Measurements from ENCODE around the gene HIPK3. TPM values are rescaled to one million over a fixed set of nuclear protein-coding genes. Genes with fewer than 3 reads are reported as not detected.
A peak's percentile ranks its signal among the peaks of the same experiment; 100 is the strongest.

HIPK3 gene
- total RNA-seq, 1 donor from 2014 or later = 138 TPM

DNA sequence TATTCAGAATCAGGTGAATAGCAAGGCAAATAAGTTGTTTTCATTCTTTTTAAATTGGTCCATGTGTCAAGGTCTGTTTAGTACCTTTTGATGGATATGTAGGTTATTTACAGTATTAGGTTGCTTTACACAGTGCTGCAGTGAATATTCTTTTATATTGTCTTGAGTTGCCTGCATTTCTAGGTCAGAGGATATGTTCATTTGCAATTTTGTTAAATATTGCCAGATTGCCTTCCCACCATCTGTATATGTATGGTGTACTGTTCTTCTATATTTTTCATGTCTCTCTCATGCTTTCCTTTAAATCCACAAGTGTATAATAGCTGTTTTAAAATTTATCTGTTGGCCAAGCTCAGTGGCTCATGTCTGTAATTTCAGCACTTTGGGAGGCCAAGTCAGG lies 24.6 kb downstream of the HIPK3 start:
- H3K27me3 ChIP-seq (ENCODE audit: low read depth) = no peaks in the 10 kb centered on the region
- TF ChIP-seq, protein P1, sequence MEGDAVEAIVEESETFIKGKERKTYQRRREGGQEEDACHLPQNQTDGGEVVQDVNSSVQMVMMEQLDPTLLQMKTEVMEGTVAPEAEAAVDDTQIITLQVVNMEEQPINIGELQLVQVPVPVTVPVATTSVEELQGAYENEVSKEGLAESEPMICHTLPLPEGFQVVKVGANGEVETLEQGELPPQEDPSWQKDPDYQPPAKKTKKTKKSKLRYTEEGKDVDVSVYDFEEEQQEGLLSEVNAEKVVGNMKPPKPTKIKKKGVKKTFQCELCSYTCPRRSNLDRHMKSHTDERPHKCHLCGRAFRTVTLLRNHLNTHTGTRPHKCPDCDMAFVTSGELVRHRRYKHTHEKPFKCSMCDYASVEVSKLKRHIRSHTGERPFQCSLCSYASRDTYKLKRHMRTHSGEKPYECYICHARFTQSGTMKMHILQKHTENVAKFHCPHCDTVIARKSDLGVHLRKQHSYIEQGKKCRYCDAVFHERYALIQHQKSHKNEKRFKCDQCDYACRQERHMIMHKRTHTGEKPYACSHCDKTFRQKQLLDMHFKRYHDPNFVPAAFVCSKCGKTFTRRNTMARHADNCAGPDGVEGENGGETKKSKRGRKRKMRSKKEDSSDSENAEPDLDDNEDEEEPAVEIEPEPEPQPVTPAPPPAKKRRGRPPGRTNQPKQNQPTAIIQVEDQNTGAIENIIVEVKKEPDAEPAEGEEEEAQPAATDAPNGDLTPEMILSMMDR (IDR thresholded peaks at IDR 0.05) = no peak
- no peak overlapping the region for H3K27ac ChIP-seq
- ATAC-seq (no peak), DNase-seq (no peak)
- no peaks in the 10 kb centered on the region for H3K9me3 ChIP-seq
- intact Hi-C loops (cut with DNase I) = no loop called here
- H3K36me3 ChIP-seq = peaks cover 5% of the 10 kb centered on the region
- H3K4me3 ChIP-seq = no peak overlapping the region
- H3K4me1 ChIP-seq = peaks cover 34% of the 10 kb centered on the region

DNA sequence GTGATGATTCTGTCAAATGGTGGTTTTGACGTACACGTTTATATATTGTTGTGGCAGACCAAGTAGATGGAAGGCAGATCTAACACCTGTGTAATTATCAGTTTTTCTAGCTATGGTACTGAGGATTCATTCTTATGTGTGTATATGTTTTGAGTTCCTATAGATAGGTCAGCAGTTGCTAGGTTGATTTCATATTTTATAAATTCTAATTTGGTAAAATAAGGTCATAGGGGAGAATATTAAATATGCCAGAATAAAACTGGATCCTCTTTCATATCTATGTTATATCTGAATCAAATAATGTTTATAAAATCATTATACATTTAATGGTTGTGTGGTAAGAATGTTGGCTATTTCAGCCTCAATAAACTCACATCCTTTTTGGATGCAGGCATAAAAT lies 27.6 kb downstream of the HIPK3 start:
- DNase-seq (no peak), ATAC-seq (no peak)
- Histone ChIP-seq H3K36me3 (peaks cover 33% of the 10 kb centered on the region), H3K27ac (no peak overlapping the region), H3K4me1 (peaks cover 15% of the 10 kb centered on the region), H3K9me3 (no peaks in the 10 kb centered on the region), H3K4me3 (no peak overlapping the region), H3K27me3 (ENCODE audit: low read depth) (no peaks in the 10 kb centered on the region)
- intact Hi-C loops (cut with DNase I) = no loop called here
- TF ChIP-seq, protein P1 (IDR thresholded peaks at IDR 0.05) = no peak

DNA sequence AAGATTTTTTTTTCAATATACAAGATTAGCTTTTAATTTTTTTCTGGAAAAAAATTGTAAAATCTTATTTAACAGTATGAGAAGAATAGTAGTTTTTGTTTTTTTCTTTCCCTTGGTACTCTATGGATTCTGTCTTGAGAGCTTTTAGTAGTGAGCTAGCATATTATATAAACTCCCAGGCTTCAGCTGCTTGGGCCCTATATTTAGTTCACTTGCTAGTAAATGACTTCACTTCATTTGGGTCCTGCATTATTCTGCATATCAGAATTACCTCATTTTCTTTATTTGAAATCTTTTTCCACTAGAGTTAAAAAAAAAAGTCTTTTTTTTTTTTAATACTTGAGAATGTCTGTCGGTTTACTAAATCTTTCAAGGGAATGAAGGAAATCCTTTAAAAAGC lies 33.1 kb downstream of the HIPK3 start:
- no peaks in the 10 kb centered on the region for H3K27me3 ChIP-seq (ENCODE audit: low read depth)
- no peak overlapping the region for H3K27ac ChIP-seq
- no peak overlapping the region for H3K4me3 ChIP-seq
- H3K9me3 ChIP-seq = no peaks in the 10 kb centered on the region
- H3K36me3 ChIP-seq = peaks cover 39% of the 10 kb centered on the region
- peaks cover 37% of the 10 kb centered on the region for H3K4me1 ChIP-seq
- intact Hi-C loops (cut with DNase I) = no loop called here
- DNase-seq (no peak), ATAC-seq (no peak)
- TF ChIP-seq, protein P1 (IDR thresholded peaks at IDR 0.05) = no peak

DNA sequence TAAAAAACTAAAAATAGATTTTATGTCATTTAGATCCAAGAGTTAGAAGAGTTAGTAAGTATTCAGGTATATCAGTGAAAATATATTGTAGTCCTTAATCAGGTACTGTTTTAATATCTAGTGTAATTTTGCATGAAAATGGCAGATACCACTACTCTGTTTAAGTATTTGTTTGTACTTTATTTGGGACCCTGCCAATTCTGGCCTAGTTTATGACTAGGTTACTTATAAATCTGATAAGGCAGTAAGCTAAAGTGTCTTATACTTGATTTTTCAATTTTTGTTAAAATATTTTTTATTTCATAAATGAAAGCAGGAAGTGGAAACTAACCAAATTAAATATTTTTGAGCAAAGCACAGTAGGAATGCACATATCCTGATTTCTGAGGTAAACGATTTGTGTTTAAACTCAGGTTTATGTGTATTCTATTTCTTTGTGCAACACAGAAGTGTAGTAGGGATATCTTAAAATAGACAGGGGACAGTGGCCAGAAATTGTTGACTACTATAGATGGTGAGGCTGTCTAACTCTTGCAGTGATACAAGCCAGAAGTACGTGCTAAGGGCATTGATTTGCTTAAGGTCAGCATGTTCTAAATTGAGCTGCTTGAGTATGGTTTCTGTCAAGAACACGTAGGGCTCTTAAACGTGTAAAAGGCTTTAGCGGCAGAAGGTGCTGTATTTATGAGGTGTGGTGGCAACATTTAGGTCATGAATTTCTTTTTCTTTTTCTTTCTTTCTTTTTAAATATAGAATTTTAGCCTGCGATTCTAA lies 34.0 kb downstream of the HIPK3 start:
- Histone ChIP-seq H3K36me3 (peaks cover 39% of the 10 kb centered on the region), H3K9me3 (no peaks in the 10 kb centered on the region), H3K27ac (no peak overlapping the region), H3K27me3 (ENCODE audit: low read depth) (no peaks in the 10 kb centered on the region), H3K4me3 (no peak overlapping the region), H3K4me1 (peaks cover 29% of the 10 kb centered on the region)
- ATAC-seq (peak; percentile 73 to 88), DNase-seq (no peak)
- TF ChIP-seq, protein P1 (IDR thresholded peaks at IDR 0.05) = no peak
- intact Hi-C loops (cut with DNase I) = no loop called here

DNA sequence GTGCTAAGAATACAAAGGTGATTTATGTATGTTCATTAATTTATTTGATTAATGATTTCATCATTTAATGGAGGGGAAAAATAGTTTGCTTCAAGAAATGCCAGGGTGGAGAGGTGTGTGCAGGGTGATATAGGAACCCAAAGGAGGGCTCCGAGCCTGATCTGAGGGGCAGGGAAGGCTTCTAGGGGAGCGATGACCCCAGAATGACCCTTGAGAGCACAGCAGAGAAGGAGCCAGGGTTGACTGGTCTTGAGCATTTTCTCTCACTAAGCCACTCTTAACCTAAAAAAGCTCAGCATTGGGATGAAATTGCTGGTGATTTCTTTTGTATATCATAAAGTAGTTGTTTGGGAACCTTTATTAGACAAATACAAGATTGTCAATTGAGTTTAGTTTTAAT lies 35.1 kb downstream of the HIPK3 start:
- intact Hi-C loops (cut with DNase I) = no loop called here
- peaks cover 29% of the 10 kb centered on the region for H3K4me1 ChIP-seq

More for the DNA sequence above, 35.1 kb downstream of the HIPK3 start:
- ATAC-seq (peak in 1 of 2 donors; percentile 17), DNase-seq (no peak)
- no peaks in the 10 kb centered on the region for H3K9me3 ChIP-seq
- H3K27me3 ChIP-seq (ENCODE audit: low read depth) = no peaks in the 10 kb centered on the region
- no peak overlapping the region for H3K4me3 ChIP-seq
- peaks cover 28% of the 10 kb centered on the region for H3K36me3 ChIP-seq
- no peak overlapping the region for H3K27ac ChIP-seq
- TF ChIP-seq, protein P1 (IDR thresholded peaks at IDR 0.05) = no peak
